Ascending aorta (tissue), 2 donors: Measurements from ENCODE around the gene GINS3. TPM values are rescaled to one million over a fixed set of nuclear protein-coding genes. Genes with fewer than 3 reads are reported as not detected.
"Not testable (repeated sequence)": the region's sequence is repeated elsewhere in the genome, so short reads cannot be mapped to it uniquely, and the experiment has no call there.

ENCODE experiments used
- DNase-seq, 2 donors: peaks; one replicate each; pipeline ENCODE4 v3.0.0-alpha.2; 2019; ENCODE audit warnings: low spot score in 2 of 2
- H3K27ac ChIP-seq, 2 donors: fragments of 200-600 bp; sonication (generic); one replicate each; pipeline ENCODE4 v1.5.1; 2016 to 2017; ENCODE audit warnings: mild to moderate bottlenecking in 1 of 2
- H3K27me3 ChIP-seq: fragments of 200-600 bp; sonication (generic); one replicate; pipeline ENCODE4 v1.5.1; 2017
- H3K36me3 ChIP-seq, 2 donors: fragments of 200-600 bp; sonication (generic); one replicate each; pipeline ENCODE4 v1.5.1; 2016
- H3K4me1 ChIP-seq, 2 donors: fragments of 200-600 bp; sonication (generic); one replicate each; pipeline ENCODE4 v1.5.1; 2016 to 2017; ENCODE audit warnings: mild to moderate bottlenecking in 1 of 2
- H3K4me3 ChIP-seq, 2 donors: fragments of 200-600 bp; sonication (generic); one replicate each; pipeline ENCODE4 v1.5.1; 2016 to 2017; ENCODE audit warnings: mild to moderate bottlenecking in 1 of 2
- H3K9me3 ChIP-seq, 2 donors: fragments of 200-600 bp; sonication (generic); one replicate each; pipeline ENCODE4 v1.5.1; 2016
- CTCF ChIP-seq, 3 experiments: fragments of 200-600 bp in 2 of 3; fragments of 450-650 bp in 1 of 3; sonication (generic) in 2 of 3; IDR thresholded peaks; one replicate each; pipeline ENCODE4 v1.5.1; 2016 to 2019; ENCODE audit warnings: antibody characterized with exemption in 3 of 3, mild to moderate bottlenecking in 1 of 3, moderate library complexity in 1 of 3
- intact Hi-C: fragments of 100-400 bp; cut with DNase I; formaldehyde crosslinking; loops from one replicate; pipeline ENCODE4 v1.15.1; 2023
- total RNA-seq: library from RNA; depleted of rRNA; stranded (reverse); fragments of >200 nt; gene quantifications from one replicate; pipeline ENCODE4 v1.1.0, GENCODE V29; 2016

Gene GINS3
- total RNA-seq, 1 donor from 2014 or later, result 21.8 TPM

- intact Hi-C loops, result no loop called here
- H3K9me3 ChIP-seq, result no peaks in the 10 kb centered on the region
- no peaks in the 10 kb centered on the region for H3K36me3 ChIP-seq
- H3K27ac ChIP-seq, result no peak overlapping the region
- no peak for TF ChIP-seq CTCF (IDR thresholded peaks at IDR 0.05)
- H3K27me3 ChIP-seq, result no peaks in the 10 kb centered on the region
- DNase-seq, result no peak
- no peaks in the 10 kb centered on the region for H3K4me1 ChIP-seq
- H3K4me3 ChIP-seq, result no peak overlapping the region
Observed at GRCh38 chr16:58409316-58409973, 17.2 kb downstream of the GINS3 start.

- H3K27ac ChIP-seq, result no peak overlapping the region
- H3K9me3 ChIP-seq, result no peaks in the 10 kb centered on the region
- no peak for DNase-seq
- no peaks in the 10 kb centered on the region for H3K27me3 ChIP-seq
- TF ChIP-seq CTCF (IDR thresholded peaks at IDR 0.05), result no peak
- no peaks in the 10 kb centered on the region for H3K36me3 ChIP-seq
- no peaks in the 10 kb centered on the region for H3K4me1 ChIP-seq
- intact Hi-C loops, result no loop called here
- H3K4me3 ChIP-seq, result no peak overlapping the region
Observed at GRCh38 chr16:58411336-58411735, 19.1 kb downstream of the GINS3 start.

- Histone ChIP-seq H3K9me3 (no peaks in the 10 kb centered on the region), H3K4me3 (no peak overlapping the region), H3K4me1 (no peaks in the 10 kb centered on the region), H3K36me3 (no peaks in the 10 kb centered on the region), H3K27me3 (no peaks in the 10 kb centered on the region), H3K27ac (no peak overlapping the region)
- TF ChIP-seq CTCF (IDR thresholded peaks at IDR 0.05), result no peak
- intact Hi-C loops, result no loop called here
- DNase-seq, result no peak
Observed at GRCh38 chr16:58411736-58412614, 19.7 kb downstream of the GINS3 start.

- H3K4me1 ChIP-seq, H3K27me3 ChIP-seq, H3K27ac ChIP-seq, H3K9me3 ChIP-seq, intact Hi-C loops, H3K4me3 ChIP-seq, DNase-seq, H3K36me3 ChIP-seq: not testable (repeated sequence)
Observed at GRCh38 chr16:58412615-58412970, 20.3 kb downstream of the GINS3 start.

- no peak overlapping the region for H3K27ac ChIP-seq
- DNase-seq, result no peak
- no peaks in the 10 kb centered on the region for H3K9me3 ChIP-seq
Observed at GRCh38 chr16:58413359-58413758, 21.1 kb downstream of the GINS3 start.

More at GRCh38 chr16:58413359-58413758, 21.1 kb downstream of the GINS3 start:
- no peaks in the 10 kb centered on the region for H3K4me1 ChIP-seq
- intact Hi-C loops, result no loop called here
- H3K27me3 ChIP-seq, result no peaks in the 10 kb centered on the region
- TF ChIP-seq CTCF (IDR thresholded peaks at IDR 0.05), result no peak
- H3K4me3 ChIP-seq, result no peak overlapping the region
- H3K36me3 ChIP-seq, result no peaks in the 10 kb centered on the region
